Measurements from ENCODE around the gene NME9. TPM values are rescaled to one million over a fixed set of nuclear protein-coding genes. Genes with fewer than 3 reads are reported as not detected.

Gene NME9
- polyA plus RNA-seq, 2 donors: 0.06 to 0.12 TPM

- H3K27ac ChIP-seq (ENCODE audit: low read depth in 2 of 2, low read length in 1 of 2): no peak overlapping the region
- 85 to 87% methylated on average over 6 of the region's 6 CpGs for WGBS, 2 donors
- H3K4me1 ChIP-seq (ENCODE audit: control insufficient read depth in 2 of 2, insufficient read depth in 2 of 2, low read length in 1 of 2): peaks cover 2 to 3% of the 10 kb centered on the region in 2 donors
- no peaks in the 10 kb centered on the region for H3K27me3 ChIP-seq (ENCODE audit: control insufficient read depth in 1 of 2, insufficient read depth in 2 of 2, low read length in 2 of 2)
- H3K36me3 ChIP-seq (ENCODE audit: control insufficient read depth in 2 of 2, insufficient read depth in 2 of 2, low read length in 1 of 2): no peaks in the 10 kb centered on the region
- H3K9me3 ChIP-seq (ENCODE audit: control insufficient read depth in 2 of 2, insufficient read depth in 1 of 2, low read depth in 1 of 2, low read length in 1 of 2): no peaks in the 10 kb centered on the region
- H3K4me3 ChIP-seq (ENCODE audit: low read depth in 1 of 2, low read length in 2 of 2): no peak overlapping the region
Measured at GRCh38 chr3:138364356-138365252, 35.0 kb upstream of the NME9 start.

- WGBS, 2 donors: 93 to 98% methylated on average over 4 of the region's 4 CpGs
- Histone ChIP-seq H3K4me1 (ENCODE audit: control insufficient read depth in 2 of 2, insufficient read depth in 2 of 2, low read length in 1 of 2) (peaks cover 2 to 3% of the 10 kb centered on the region in 2 donors), H3K27me3 (ENCODE audit: control insufficient read depth in 1 of 2, insufficient read depth in 2 of 2, low read length in 2 of 2) (no peaks in the 10 kb centered on the region)
Measured at GRCh38 chr3:138363322-138363721, 33.7 kb upstream of the NME9 start.

GRCh38 chr3:138362538-138362937, 32.9 kb upstream of the NME9 start:
- Histone ChIP-seq H3K27ac (ENCODE audit: low read depth in 2 of 2, low read length in 1 of 2) (no peak overlapping the region), H3K9me3 (ENCODE audit: control insufficient read depth in 2 of 2, insufficient read depth in 1 of 2, low read depth in 1 of 2, low read length in 1 of 2) (no peaks in the 10 kb centered on the region), H3K4me1 (ENCODE audit: control insufficient read depth in 2 of 2, insufficient read depth in 2 of 2, low read length in 1 of 2) (peaks cover 2 to 3% of the 10 kb centered on the region in 2 donors), H3K4me3 (ENCODE audit: low read depth in 1 of 2, low read length in 2 of 2) (no peak overlapping the region), H3K36me3 (ENCODE audit: control insufficient read depth in 2 of 2, insufficient read depth in 2 of 2, low read length in 1 of 2) (no peaks in the 10 kb centered on the region), H3K27me3 (ENCODE audit: control insufficient read depth in 1 of 2, insufficient read depth in 2 of 2, low read length in 2 of 2) (no peaks in the 10 kb centered on the region)
- WGBS, 2 donors: 91 to 94% methylated on average over 7 of the region's 7 CpGs

More at GRCh38 chr3:138363322-138363721, 33.7 kb upstream of the NME9 start:
- Histone ChIP-seq H3K9me3 (ENCODE audit: control insufficient read depth in 2 of 2, insufficient read depth in 1 of 2, low read depth in 1 of 2, low read length in 1 of 2) (no peaks in the 10 kb centered on the region), H3K27ac (ENCODE audit: low read depth in 2 of 2, low read length in 1 of 2) (no peak overlapping the region), H3K4me3 (ENCODE audit: low read depth in 1 of 2, low read length in 2 of 2) (no peak overlapping the region), H3K36me3 (ENCODE audit: control insufficient read depth in 2 of 2, insufficient read depth in 2 of 2, low read length in 1 of 2) (no peaks in the 10 kb centered on the region)

- WGBS, 2 donors: 90 to 92% methylated on average over 7 of the region's 7 CpGs
- no peaks in the 10 kb centered on the region for H3K27me3 ChIP-seq (ENCODE audit: control insufficient read depth in 1 of 2, insufficient read depth in 2 of 2, low read length in 2 of 2)
- no peaks in the 10 kb centered on the region for H3K36me3 ChIP-seq (ENCODE audit: control insufficient read depth in 2 of 2, insufficient read depth in 2 of 2, low read length in 1 of 2)
- no peak overlapping the region for H3K4me3 ChIP-seq (ENCODE audit: low read depth in 1 of 2, low read length in 2 of 2)
- no peak overlapping the region for H3K27ac ChIP-seq (ENCODE audit: low read depth in 2 of 2, low read length in 1 of 2)
- no peaks in the 10 kb centered on the region for H3K9me3 ChIP-seq (ENCODE audit: control insufficient read depth in 2 of 2, insufficient read depth in 1 of 2, low read depth in 1 of 2, low read length in 1 of 2)
- H3K4me1 ChIP-seq (ENCODE audit: control insufficient read depth in 2 of 2, insufficient read depth in 2 of 2, low read length in 1 of 2): peaks cover 2 to 3% of the 10 kb centered on the region in 2 donors
Measured at GRCh38 chr3:138361561-138361971, 31.9 kb upstream of the NME9 start.

- no peaks in the 10 kb centered on the region for H3K36me3 ChIP-seq (ENCODE audit: control insufficient read depth in 2 of 2, insufficient read depth in 2 of 2, low read length in 1 of 2)
- 91 to 92% methylated on average over 9 of the region's 9 CpGs for WGBS, 2 donors
- H3K27ac ChIP-seq (ENCODE audit: low read depth in 2 of 2, low read length in 1 of 2): no peak overlapping the region
- H3K27me3 ChIP-seq (ENCODE audit: control insufficient read depth in 1 of 2, insufficient read depth in 2 of 2, low read length in 2 of 2): no peaks in the 10 kb centered on the region
- peaks cover 2 to 3% of the 10 kb centered on the region in 2 donors for H3K4me1 ChIP-seq (ENCODE audit: control insufficient read depth in 2 of 2, insufficient read depth in 2 of 2, low read length in 1 of 2)
- no peaks in the 10 kb centered on the region for H3K9me3 ChIP-seq (ENCODE audit: control insufficient read depth in 2 of 2, insufficient read depth in 1 of 2, low read depth in 1 of 2, low read length in 1 of 2)
- H3K4me3 ChIP-seq (ENCODE audit: low read depth in 1 of 2, low read length in 2 of 2): no peak overlapping the region
Measured at GRCh38 chr3:138360869-138361525, 31.3 kb upstream of the NME9 start.

- Histone ChIP-seq H3K9me3 (ENCODE audit: control insufficient read depth in 2 of 2, insufficient read depth in 1 of 2, low read depth in 1 of 2, low read length in 1 of 2) (no peaks in the 10 kb centered on the region), H3K27me3 (ENCODE audit: control insufficient read depth in 1 of 2, insufficient read depth in 2 of 2, low read length in 2 of 2) (no peaks in the 10 kb centered on the region), H3K4me1 (ENCODE audit: control insufficient read depth in 2 of 2, insufficient read depth in 2 of 2, low read length in 1 of 2) (peaks cover 2 to 3% of the 10 kb centered on the region in 2 donors), H3K27ac (ENCODE audit: low read depth in 2 of 2, low read length in 1 of 2) (no peak overlapping the region), H3K4me3 (ENCODE audit: low read depth in 1 of 2, low read length in 2 of 2) (no peak overlapping the region), H3K36me3 (ENCODE audit: control insufficient read depth in 2 of 2, insufficient read depth in 2 of 2, low read length in 1 of 2) (no peaks in the 10 kb centered on the region)
- 88 to 91% methylated on average over 14 to 15 of the region's 15 CpGs for WGBS, 2 donors
Measured at GRCh38 chr3:138359919-138360868, 30.5 kb upstream of the NME9 start.

- 75 to 76% methylated on average over 7 of the region's 7 CpGs for WGBS, 2 donors
- H3K9me3 ChIP-seq (ENCODE audit: control insufficient read depth in 2 of 2, insufficient read depth in 1 of 2, low read depth in 1 of 2, low read length in 1 of 2): no peaks in the 10 kb centered on the region
- no peak overlapping the region for H3K4me3 ChIP-seq (ENCODE audit: low read depth in 1 of 2, low read length in 2 of 2)
- H3K36me3 ChIP-seq (ENCODE audit: control insufficient read depth in 2 of 2, insufficient read depth in 2 of 2, low read length in 1 of 2): no peaks in the 10 kb centered on the region
- no peaks in the 10 kb centered on the region for H3K27me3 ChIP-seq (ENCODE audit: control insufficient read depth in 1 of 2, insufficient read depth in 2 of 2, low read length in 2 of 2)
- H3K4me1 ChIP-seq (ENCODE audit: control insufficient read depth in 2 of 2, insufficient read depth in 2 of 2, low read length in 1 of 2): peaks cover 2 to 3% of the 10 kb centered on the region in 2 donors
- H3K27ac ChIP-seq (ENCODE audit: low read depth in 2 of 2, low read length in 1 of 2): no peak overlapping the region
Measured at GRCh38 chr3:138359148-138359918, 29.7 kb upstream of the NME9 start.

- Histone ChIP-seq H3K4me1 (ENCODE audit: control insufficient read depth in 2 of 2, insufficient read depth in 2 of 2, low read length in 1 of 2) (peaks cover 0 to 3% of the 10 kb centered on the region in 2 donors), H3K9me3 (ENCODE audit: control insufficient read depth in 2 of 2, insufficient read depth in 1 of 2, low read depth in 1 of 2, low read length in 1 of 2) (no peaks in the 10 kb centered on the region), H3K36me3 (ENCODE audit: control insufficient read depth in 2 of 2, insufficient read depth in 2 of 2, low read length in 1 of 2) (no peaks in the 10 kb centered on the region), H3K4me3 (ENCODE audit: low read depth in 1 of 2, low read length in 2 of 2) (no peak overlapping the region), H3K27me3 (ENCODE audit: control insufficient read depth in 1 of 2, insufficient read depth in 2 of 2, low read length in 2 of 2) (no peaks in the 10 kb centered on the region), H3K27ac (ENCODE audit: low read depth in 2 of 2, low read length in 1 of 2) (no peak overlapping the region)
- WGBS, 2 donors: 74 to 78% methylated on average over 7 of the region's 7 CpGs
Measured at GRCh38 chr3:138356730-138357405, 27.2 kb upstream of the NME9 start.

All from esophagus (tissue), 2 donors.